ENCODE results near the gene MOV10. TPM values are rescaled to one million over a fixed set of nuclear protein-coding genes. Genes with fewer than 3 reads are reported as not detected.
A peak's percentile ranks its signal among the peaks of the same experiment; 100 is the strongest.

Gene MOV10
- total and polyA plus RNA-seq, 9 of the 15 experiments (the other 6 are each of a cell fraction or from before 2014, with no cell fraction given), result 16.7 to 105 (median 49.5) TPM

- no peak for TF ChIP-seq MTA2 (IDR thresholded peaks at IDR 0.05; ENCODE audit: low read depth)
- no peak for TF ChIP-seq TCF7 (IDR thresholded peaks at IDR 0.05; ENCODE audit: borderline replicate concordance)
- no peak for TF ChIP-seq EHMT2 (IDR thresholded peaks at IDR 0.05)
- TF ChIP-seq LEF1 (IDR thresholded peaks at IDR 0.05), result no peak
- TF ChIP-seq GTF2A2 (tag; IDR thresholded peaks at IDR 0.05), result no peak
- TF ChIP-seq GATAD2A (IDR thresholded peaks at IDR 0.05), result 0 out of 2 replicates have a peak, but pooled peaks have one; percentile 6
- TF ChIP-seq ZEB2 (IDR thresholded peaks at IDR 0.05), result no peak
- TF ChIP-seq KLF1 (tag; IDR thresholded peaks at IDR 0.05), result no peak
- no peak for TF ChIP-seq NCOR1 (IDR thresholded peaks at IDR 0.05)
- no peak for TF ChIP-seq ZNF253 (CRISPR knock-in tag; conservative IDR thresholded peaks at IDR 0.05)
- no peak for TF ChIP-seq SRSF3 (IDR thresholded peaks at IDR 0.05; ENCODE audit: insufficient read depth, low read length)
- TF ChIP-seq ZNF639 (CRISPR knock-in tag; conservative IDR thresholded peaks at IDR 0.05 in 1 of 2, IDR thresholded peaks at IDR 0.05 in 1 of 2), result peak in 1 of 2 experiments; percentile 31; a peak in 1 of 4 replicates
- TF ChIP-seq ARID2 (IDR thresholded peaks at IDR 0.05), result no peak
- no peak for TF ChIP-seq ETV5 (CRISPR knock-in tag; IDR thresholded peaks at IDR 0.05; ENCODE audit: low read depth)
- no peak for TF ChIP-seq HDAC6 (IDR thresholded peaks at IDR 0.05; ENCODE audit: low read depth, low read length)
- TF ChIP-seq HSF4 (CRISPR knock-in tag; IDR thresholded peaks at IDR 0.05; ENCODE audit: borderline replicate concordance), result no peak
- TF ChIP-seq DEAF1 (CRISPR knock-in tag; IDR thresholded peaks at IDR 0.05), result no peak
- TF ChIP-seq TFE3 (CRISPR knock-in tag; IDR thresholded peaks at IDR 0.05), result no peak
- no peak for TF ChIP-seq ZNF717 (CRISPR knock-in tag; IDR thresholded peaks at IDR 0.05)
- TF ChIP-seq SRSF9 (IDR thresholded peaks at IDR 0.05; ENCODE audit: borderline replicate concordance, low read depth, low read length), result no peak
- no peak for TF ChIP-seq ARNT (IDR thresholded peaks at IDR 0.05)
- no peak for TF ChIP-seq NR2C2 (CRISPR knock-in tag; IDR thresholded peaks at IDR 0.05)
- TF ChIP-seq NR2C2 (tag; IDR thresholded peaks at IDR 0.05), result peak; percentile 66
- TF ChIP-seq HMBOX1 (IDR thresholded peaks at IDR 0.05), result no peak
- no peak for TF ChIP-seq EWSR1 (IDR thresholded peaks at IDR 0.05; ENCODE audit: borderline replicate concordance, low read depth, partially characterized antibody)
- TF ChIP-seq ETV1 (tag; conservative IDR thresholded peaks at IDR 0.05; ENCODE audit: low read depth), result no peak
These were observed 698 bp downstream of the MOV10 start (continued) for GRCh38 chr1:112674986-112675727.
